ENCODE data around the gene TEKT5.
"Not testable (repeated sequence)": the region's sequence is repeated elsewhere in the genome, so short reads cannot be mapped to it uniquely, and the experiment has no call there.

The TEKT5 gene

GRCh38 chr16:10629592-10629963, 65.2 kb downstream of the TEKT5 start:
- DNase-seq = no peak

GRCh38 chr16:10625595-10626357, 69.0 kb downstream of the TEKT5 start:
- no peak for DNase-seq

GRCh38 chr16:10624527-10624926, 70.2 kb downstream of the TEKT5 start:
- DNase-seq = no peak

- no peak for DNase-seq
Measured at GRCh38 chr16:10623059-10623458, 71.7 kb downstream of the TEKT5 start.

- no peak for DNase-seq
Measured at GRCh38 chr16:10622036-10622921, 72.5 kb downstream of the TEKT5 start.

- DNase-seq = not testable (repeated sequence)
Measured at GRCh38 chr16:10621216-10621949, 73.3 kb downstream of the TEKT5 start.

- DNase-seq = no peak
Measured at GRCh38 chr16:10620120-10620519, 74.6 kb downstream of the TEKT5 start.

GRCh38 chr16:10619271-10619849, 75.4 kb downstream of the TEKT5 start:
- no peak for DNase-seq

- no peak for DNase-seq
Measured at GRCh38 chr16:10618710-10619209, 76.0 kb downstream of the TEKT5 start.

- DNase-seq = no peak
Measured at GRCh38 chr16:10617662-10618420, 76.9 kb downstream of the TEKT5 start.

GRCh38 chr16:10616756-10617640, 77.7 kb downstream of the TEKT5 start:
- no peak for DNase-seq

GRCh38 chr16:10616419-10616755, 78.3 kb downstream of the TEKT5 start:
- DNase-seq = no peak

- no peak for DNase-seq
Measured at GRCh38 chr16:10614685-10615084, 80.0 kb downstream of the TEKT5 start.

- DNase-seq = no peak
Measured at GRCh38 chr16:10613785-10614485, 80.8 kb downstream of the TEKT5 start.

- DNase-seq = no peak
Measured at GRCh38 chr16:10612649-10613179, 82.0 kb downstream of the TEKT5 start.

GRCh38 chr16:10611825-10612342, 82.8 kb downstream of the TEKT5 start:
- DNase-seq = no peak

- DNase-seq = no peak
Measured at GRCh38 chr16:10610499-10611184, 84.1 kb downstream of the TEKT5 start.

- no peak for DNase-seq
Measured at GRCh38 chr16:10609402-10609774, 85.3 kb downstream of the TEKT5 start.

- no peak for DNase-seq
Measured at GRCh38 chr16:10608687-10609401, 85.9 kb downstream of the TEKT5 start.

Measured in activated CD4-positive, alpha-beta T cell treated with anti-CD3 and anti-CD28 coated beads, Interleukin-2, amount 50 U/mL, for 1 hour (primary cell).